ENCODE results near the gene ACAP3. TPM values are rescaled to one million over a fixed set of nuclear protein-coding genes. Genes with fewer than 3 reads are reported as not detected.
A peak's percentile ranks its signal among the peaks of the same experiment; 100 is the strongest.

ACAP3 gene
- total and polyA plus RNA-seq, 5 donors from 2014 or later: 2.7 to 75.5 (median 4.3) TPM

DNA sequence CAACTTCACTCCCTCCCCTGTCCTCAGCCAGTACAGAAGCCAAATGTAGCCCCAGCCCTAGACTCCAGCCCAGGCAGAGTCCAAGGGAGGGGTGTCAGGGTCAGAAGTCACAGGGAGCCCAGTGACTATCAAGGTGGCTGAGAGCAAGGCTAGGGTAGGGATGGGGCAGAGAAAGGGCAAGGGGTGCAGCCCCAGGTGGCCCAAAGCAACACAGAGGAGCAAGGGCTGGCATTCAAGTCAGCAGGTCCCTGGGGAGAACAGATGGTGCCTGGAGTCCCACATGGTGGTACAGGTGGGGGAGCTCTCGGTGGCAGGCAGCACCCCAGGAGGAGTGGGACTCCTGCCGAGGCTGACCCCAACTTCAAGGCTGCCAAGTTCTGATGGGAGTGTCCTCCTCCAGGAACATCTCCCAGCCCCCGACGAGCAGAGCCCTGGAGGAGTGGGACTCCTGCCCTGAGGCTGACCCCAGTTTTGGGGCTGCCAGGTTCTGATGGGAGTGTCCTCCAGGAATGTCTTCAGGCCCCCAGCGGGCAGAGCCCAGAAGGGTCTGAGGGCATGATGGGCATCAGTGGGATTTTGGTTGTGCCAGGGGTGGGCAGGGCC lies 45.2 kb upstream of the ACAP3 start:
- no peak overlapping the region for H3K27ac ChIP-seq (ENCODE audit: insufficient read depth, low read length, poor library complexity, severe bottlenecking)
- peaks cover 29% of the 10 kb centered on the region for H3K4me1 ChIP-seq (ENCODE audit: control insufficient read depth, insufficient read depth, low read length, poor library complexity, severe bottlenecking)
- Mint-ChIP-seq H3K4me1 (peaks cover 0 to 24% (median 0%) of the 10 kb centered on the region in 4 donors), H3K27ac (no peak overlapping the region), H3K4me3 (peak overlapping the region; percentile 79 to 85 (median 84)), H3K27me3 (peaks cover 23% of the 10 kb centered on the region), H3K9me3 (no peaks in the 10 kb centered on the region), H3K36me3 (no peaks in the 10 kb centered on the region)
- DNase-seq (no peak), ATAC-seq (ENCODE audit: low read depth in 2 of 2) (no peak)
- no peak overlapping the region for H3K4me3 ChIP-seq (ENCODE audit: low read depth, low read length)
- no peaks in the 10 kb centered on the region for H3K36me3 ChIP-seq (ENCODE audit: control insufficient read depth, insufficient read depth, low read length)
- no peaks in the 10 kb centered on the region for H3K9me3 ChIP-seq (ENCODE audit: control insufficient read depth in 2 of 2, low read length in 2 of 2)
- no peaks in the 10 kb centered on the region for H3K27me3 ChIP-seq (ENCODE audit: control insufficient read depth, insufficient read depth, low read length)

- H3K4me1 ChIP-seq (ENCODE audit: control insufficient read depth, insufficient read depth, low read length, poor library complexity, severe bottlenecking): peaks cover 37% of the 10 kb centered on the region
- Mint-ChIP-seq H3K36me3 (no peaks in the 10 kb centered on the region), H3K9me3 (no peaks in the 10 kb centered on the region), H3K27me3 (peaks cover 17% of the 10 kb centered on the region), H3K4me1 (peaks cover 0 to 35% (median 2%) of the 10 kb centered on the region in 4 donors), H3K27ac (peak overlapping the region in 1 of 3 donors; percentile 92), H3K4me3 (peak overlapping the region; percentile 79 to 85 (median 84))
- H3K27ac ChIP-seq (ENCODE audit: insufficient read depth, low read length, poor library complexity, severe bottlenecking): no peak overlapping the region
- no peak overlapping the region for H3K4me3 ChIP-seq (ENCODE audit: low read depth, low read length)
- no peaks in the 10 kb centered on the region for H3K27me3 ChIP-seq (ENCODE audit: control insufficient read depth, insufficient read depth, low read length)
- H3K36me3 ChIP-seq (ENCODE audit: control insufficient read depth, insufficient read depth, low read length): no peaks in the 10 kb centered on the region
- no peaks in the 10 kb centered on the region for H3K9me3 ChIP-seq (ENCODE audit: control insufficient read depth in 2 of 2, low read length in 2 of 2)
- no peak for DNase-seq
- ATAC-seq (ENCODE audit: low read depth in 2 of 2): no peak
Observed at GRCh38 chr1:1351511-1352427, 44.0 kb upstream of the ACAP3 start.

GRCh38 chr1:1349256-1350012 lies 41.7 kb upstream of the ACAP3 start, which contains the start of gene DVL1:
TSS of gene DVL1 (minus strand) at chr1:1349418. CDS start at chr1:1349065, 353 bp downstream.
- Histone ChIP-seq H3K27me3 (ENCODE audit: control insufficient read depth, insufficient read depth, low read length) (no peaks in the 10 kb centered on the region), H3K27ac (ENCODE audit: insufficient read depth, low read length, poor library complexity, severe bottlenecking) (peak within 1 kb of the TSS; percentile 69), H3K9me3 (ENCODE audit: control insufficient read depth in 2 of 2, low read length in 2 of 2) (no peaks in the 10 kb centered on the region), H3K4me3 (ENCODE audit: low read depth, low read length) (no peak within 1 kb of the TSS), H3K36me3 (ENCODE audit: control insufficient read depth, insufficient read depth, low read length) (no peaks in the 10 kb centered on the region), H3K4me1 (ENCODE audit: control insufficient read depth, insufficient read depth, low read length, poor library complexity, severe bottlenecking) (peaks cover 29% of the 10 kb centered on the region)
- peaks cover 0 to 37% (median 3%) of the 10 kb centered on the region in 4 donors for H3K4me1 Mint-ChIP-seq
- no peaks in the 10 kb centered on the region for H3K9me3 Mint-ChIP-seq
- ATAC-seq (ENCODE audit: low read depth in 2 of 2) (peak; percentile 77 to 78), DNase-seq (peak; percentile 61 to 75 (median 66))
- H3K27me3 Mint-ChIP-seq: peaks cover 17% of the 10 kb centered on the region
- no peaks in the 10 kb centered on the region for H3K36me3 Mint-ChIP-seq
- peak within 1 kb of the TSS; percentile 76 to 80 (median 78) for H3K4me3 Mint-ChIP-seq
- H3K27ac Mint-ChIP-seq: peak within 1 kb of the TSS in 2 of 3 donors; percentile 14 to 55

- no peak for DNase-seq
- H3K27me3 ChIP-seq (ENCODE audit: control insufficient read depth, insufficient read depth, low read length): no peaks in the 10 kb centered on the region
- H3K4me3 Mint-ChIP-seq: peak overlapping the region; percentile 76 to 80 (median 78)
- peaks cover 21% of the 10 kb centered on the region for H3K4me1 ChIP-seq (ENCODE audit: control insufficient read depth, insufficient read depth, low read length, poor library complexity, severe bottlenecking)
- H3K9me3 Mint-ChIP-seq: no peaks in the 10 kb centered on the region
- H3K36me3 ChIP-seq (ENCODE audit: control insufficient read depth, insufficient read depth, low read length): no peaks in the 10 kb centered on the region
- peaks cover 0 to 32% (median 3%) of the 10 kb centered on the region in 4 donors for H3K4me1 Mint-ChIP-seq
- H3K27ac Mint-ChIP-seq: peak overlapping the region in 2 of 3 donors; percentile 14 to 55
- peaks cover 17% of the 10 kb centered on the region for H3K27me3 Mint-ChIP-seq
- no peaks in the 10 kb centered on the region for H3K36me3 Mint-ChIP-seq
- no peaks in the 10 kb centered on the region for H3K9me3 ChIP-seq (ENCODE audit: control insufficient read depth in 2 of 2, low read length in 2 of 2)
- H3K4me3 ChIP-seq (ENCODE audit: low read depth, low read length): no peak overlapping the region
- no peak overlapping the region for H3K27ac ChIP-seq (ENCODE audit: insufficient read depth, low read length, poor library complexity, severe bottlenecking)
- ATAC-seq (ENCODE audit: low read depth in 2 of 2): peak; percentile 21 to 23
Observed at GRCh38 chr1:1348420-1349255, 40.9 kb upstream of the ACAP3 start.

DNA sequence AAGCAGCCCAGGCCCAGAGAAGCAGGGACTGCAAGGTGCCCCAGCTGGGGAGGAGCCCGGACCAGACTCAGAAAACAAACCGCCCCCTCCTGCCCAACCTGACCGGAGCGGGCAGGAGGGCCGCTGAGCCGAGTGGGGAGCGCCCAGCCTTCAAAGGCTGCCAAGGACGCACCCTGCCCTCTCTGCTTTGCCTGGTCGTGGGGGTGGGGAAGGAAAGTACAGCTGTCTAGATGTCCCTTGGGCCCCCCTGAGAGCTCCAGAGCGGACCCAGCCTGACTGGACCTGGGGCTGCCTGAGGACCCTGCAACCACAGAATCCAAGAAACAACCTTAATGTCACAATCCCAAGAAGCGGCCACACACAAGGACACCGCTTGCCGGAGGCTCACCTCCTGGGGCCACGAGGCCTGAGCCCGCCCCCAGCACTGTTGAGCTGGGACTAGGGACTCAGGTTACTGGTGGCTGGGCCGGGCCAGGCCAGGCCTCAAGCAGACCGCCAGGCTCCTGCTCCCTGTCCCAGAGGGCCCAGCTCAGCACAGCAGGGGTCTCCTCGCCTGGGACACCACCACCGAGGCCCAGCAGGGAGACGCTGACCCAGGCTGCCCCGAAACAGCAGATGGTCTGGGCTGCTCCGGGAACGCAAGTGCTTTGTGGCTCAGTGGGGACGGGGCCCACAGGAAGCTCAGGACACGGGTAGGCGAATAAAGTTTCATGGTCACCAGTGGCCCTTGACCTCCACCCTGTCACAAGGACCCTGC lies 40.1 kb upstream of the ACAP3 start:
- Histone ChIP-seq H3K4me3 (ENCODE audit: low read depth, low read length) (no peak overlapping the region), H3K9me3 (ENCODE audit: control insufficient read depth in 2 of 2, low read length in 2 of 2) (no peaks in the 10 kb centered on the region), H3K36me3 (ENCODE audit: control insufficient read depth, insufficient read depth, low read length) (no peaks in the 10 kb centered on the region), H3K4me1 (ENCODE audit: control insufficient read depth, insufficient read depth, low read length, poor library complexity, severe bottlenecking) (peaks cover 20% of the 10 kb centered on the region), H3K27ac (ENCODE audit: insufficient read depth, low read length, poor library complexity, severe bottlenecking) (no peak overlapping the region), H3K27me3 (ENCODE audit: control insufficient read depth, insufficient read depth, low read length) (no peaks in the 10 kb centered on the region)
- Mint-ChIP-seq H3K4me1 (peaks cover 0 to 27% (median 3%) of the 10 kb centered on the region in 4 donors), H3K27ac (peak overlapping the region in 1 of 3 donors; percentile 65), H3K4me3 (peak overlapping the region; percentile 76 to 80 (median 78)), H3K9me3 (no peaks in the 10 kb centered on the region), H3K27me3 (peaks cover 15% of the 10 kb centered on the region), H3K36me3 (no peaks in the 10 kb centered on the region)
- DNase-seq (no peak), ATAC-seq (ENCODE audit: low read depth in 2 of 2) (no peak)

DNA sequence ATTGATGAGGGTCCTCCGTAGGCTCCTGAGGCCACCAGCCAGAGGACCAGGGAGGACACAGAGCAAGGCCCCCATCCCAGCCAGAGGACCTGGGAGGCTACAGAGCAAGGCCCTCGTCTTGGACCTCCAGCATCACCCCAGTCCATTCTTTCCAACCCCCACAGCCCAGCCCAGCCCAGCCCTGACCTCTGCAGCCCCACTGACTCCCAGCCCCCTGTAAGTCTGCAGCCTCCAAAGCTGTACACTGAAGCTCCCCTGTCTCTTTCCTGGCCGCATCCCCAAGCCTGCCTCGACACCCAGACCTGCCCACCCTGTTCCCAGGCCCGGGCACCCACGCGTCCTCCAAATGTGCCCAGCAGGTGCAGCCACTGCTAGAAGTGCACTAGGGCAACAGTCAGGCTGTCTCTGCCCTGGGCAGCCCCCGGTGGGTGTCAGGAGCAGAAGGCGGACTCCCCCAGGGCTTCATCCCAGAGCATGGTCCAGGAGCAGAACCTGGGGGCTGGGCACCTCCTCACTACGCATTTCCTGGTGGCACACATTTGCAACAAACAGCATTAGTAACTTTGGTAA lies 39.4 kb upstream of the ACAP3 start:
- peak overlapping the region in 2 of 3 donors; percentile 60 to 65 for H3K27ac Mint-ChIP-seq
- H3K36me3 ChIP-seq (ENCODE audit: control insufficient read depth, insufficient read depth, low read length): no peaks in the 10 kb centered on the region

More for the DNA sequence above, 39.4 kb upstream of the ACAP3 start:
- no peak for DNase-seq
- no peak overlapping the region for H3K27ac ChIP-seq (ENCODE audit: insufficient read depth, low read length, poor library complexity, severe bottlenecking)
- no peaks in the 10 kb centered on the region for H3K27me3 ChIP-seq (ENCODE audit: control insufficient read depth, insufficient read depth, low read length)
- peaks cover 0 to 20% (median 3%) of the 10 kb centered on the region in 4 donors for H3K4me1 Mint-ChIP-seq
- H3K27me3 Mint-ChIP-seq: peaks cover 8% of the 10 kb centered on the region
- no peaks in the 10 kb centered on the region for H3K9me3 ChIP-seq (ENCODE audit: control insufficient read depth in 2 of 2, low read length in 2 of 2)
- peak overlapping the region; percentile 73 to 80 (median 77) for H3K4me3 Mint-ChIP-seq
- ATAC-seq (ENCODE audit: low read depth in 2 of 2): no peak
- H3K4me1 ChIP-seq (ENCODE audit: control insufficient read depth, insufficient read depth, low read length, poor library complexity, severe bottlenecking): peaks cover 20% of the 10 kb centered on the region
- no peaks in the 10 kb centered on the region for H3K36me3 Mint-ChIP-seq
- H3K4me3 ChIP-seq (ENCODE audit: low read depth, low read length): no peak overlapping the region
- no peaks in the 10 kb centered on the region for H3K9me3 Mint-ChIP-seq
